ENCODE data around the gene MTREX.
A peak's percentile ranks its signal among the peaks of the same experiment; 100 is the strongest.

MTREX gene

GRCh38 chr5:55429613-55430253, 121.9 kb downstream of the MTREX start:
- DNase-seq: no peak
- no peaks in the 10 kb centered on the region for H3K27me3 ChIP-seq (replicated peaks)
- TF ChIP-seq CTCF (IDR thresholded peaks at IDR 0.05; ENCODE audit: low read depth, low read length, missing control alignments): no peak
- H3K4me3 ChIP-seq (ENCODE audit: low read depth, low read length): no peak overlapping the region
- H3K27ac ChIP-seq: no peak overlapping the region
- H3K36me3 ChIP-seq (replicated peaks): peaks cover 21% of the 10 kb centered on the region
- in situ Hi-C loops (cut with HindIII; ENCODE audit: low pct_ligation_motif_present, low sequenced_read_pairs): no loop called here

GRCh38 chr5:55432549-55432948, 124.8 kb downstream of the MTREX start:
- no peak for DNase-seq
- H3K36me3 ChIP-seq (replicated peaks): peaks cover 18% of the 10 kb centered on the region
- H3K27me3 ChIP-seq (replicated peaks): no peaks in the 10 kb centered on the region
- no peak overlapping the region for H3K27ac ChIP-seq
- in situ Hi-C loops (cut with HindIII; ENCODE audit: low pct_ligation_motif_present, low sequenced_read_pairs): no loop called here
- TF ChIP-seq CTCF (IDR thresholded peaks at IDR 0.05; ENCODE audit: low read depth, low read length, missing control alignments): no peak
- no peak overlapping the region for H3K4me3 ChIP-seq (ENCODE audit: low read depth, low read length)

- Histone ChIP-seq H3K27ac (peak overlapping the region; percentile 83), H3K27me3 (replicated peaks) (no peaks in the 10 kb centered on the region), H3K36me3 (replicated peaks) (no peaks in the 10 kb centered on the region), H3K4me3 (ENCODE audit: low read depth, low read length) (no peak overlapping the region)
- DNase-seq: no peak
- in situ Hi-C loops (cut with HindIII; ENCODE audit: low pct_ligation_motif_present, low sequenced_read_pairs): no loop called here
- no peak for TF ChIP-seq CTCF (IDR thresholded peaks at IDR 0.05; ENCODE audit: low read depth, low read length, missing control alignments)
These were observed 129.7 kb downstream of the MTREX start for GRCh38 chr5:55437452-55437851.

- in situ Hi-C loops (cut with HindIII; ENCODE audit: low pct_ligation_motif_present, low sequenced_read_pairs): no loop called here
These were observed 130.0 kb downstream of the MTREX start for GRCh38 chr5:55437859-55438206.

GRCh38 chr5:55438998-55439397, 131.2 kb downstream of the MTREX start:
- peak; percentile 69 for DNase-seq
- Histone ChIP-seq H3K4me3 (ENCODE audit: low read depth, low read length) (no peak overlapping the region), H3K27me3 (replicated peaks) (no peaks in the 10 kb centered on the region), H3K36me3 (replicated peaks) (no peaks in the 10 kb centered on the region), H3K27ac (peak overlapping the region; percentile 83)
- TF ChIP-seq CTCF (IDR thresholded peaks at IDR 0.05; ENCODE audit: low read depth, low read length, missing control alignments): no peak
- in situ Hi-C loops (cut with HindIII; ENCODE audit: low pct_ligation_motif_present, low sequenced_read_pairs): no loop called here

More at GRCh38 chr5:55437859-55438206, 130.0 kb downstream of the MTREX start:
- Histone ChIP-seq H3K27ac (peak overlapping the region; percentile 83), H3K4me3 (ENCODE audit: low read depth, low read length) (no peak overlapping the region), H3K36me3 (replicated peaks) (no peaks in the 10 kb centered on the region), H3K27me3 (replicated peaks) (no peaks in the 10 kb centered on the region)
- no peak for DNase-seq
- no peak for TF ChIP-seq CTCF (IDR thresholded peaks at IDR 0.05; ENCODE audit: low read depth, low read length, missing control alignments)

GRCh38 chr5:55440188-55440646, 132.4 kb downstream of the MTREX start:
- peak overlapping the region; percentile 83 for H3K27ac ChIP-seq
- no peaks in the 10 kb centered on the region for H3K27me3 ChIP-seq (replicated peaks)
- H3K4me3 ChIP-seq (ENCODE audit: low read depth, low read length): no peak overlapping the region
- no peaks in the 10 kb centered on the region for H3K36me3 ChIP-seq (replicated peaks)
- peak; percentile 68 for DNase-seq
- in situ Hi-C loops (cut with HindIII; ENCODE audit: low pct_ligation_motif_present, low sequenced_read_pairs): no loop called here
- TF ChIP-seq CTCF (IDR thresholded peaks at IDR 0.05; ENCODE audit: low read depth, low read length, missing control alignments): no peak
